ENCODE results near the gene SHMT2. TPM values are rescaled to one million over a fixed set of nuclear protein-coding genes. Genes with fewer than 3 reads are reported as not detected.

SHMT2 gene
- total and polyA plus RNA-seq, 2 of the 4 experiments (the other 2 are of a cell fraction): 266 to 364 TPM

GRCh38 chr12:57278465-57279381 is 49.2 kb downstream of the SHMT2 start:
- H3K23ac ChIP-seq (ENCODE audit: low read depth, low read length): no peak overlapping the region
- H2BK15ac ChIP-seq (ENCODE audit: low read depth, low read length): no peak overlapping the region
- no peak for TF ChIP-seq RCOR1 (IDR thresholded peaks at IDR 0.05; ENCODE audit: insufficient replicate concordance, low read length)
- no peak for TF ChIP-seq RAD21 (IDR thresholded peaks at IDR 0.05; ENCODE audit: low read length)
- no peak for TF ChIP-seq MAFK (IDR thresholded peaks at IDR 0.05; ENCODE audit: low read depth, low read length)
- TF ChIP-seq ELK1 (IDR thresholded peaks at IDR 0.05; ENCODE audit: borderline replicate concordance, low read depth, low read length): no peak
- TF ChIP-seq CHD1 (IDR thresholded peaks at IDR 0.05; ENCODE audit: low read depth, low read length): no peak
- no peak for TF ChIP-seq POLR2A (IDR thresholded peaks at IDR 0.05; ENCODE audit: low read depth, low read length)
- no peak for TF ChIP-seq RFX5 (IDR thresholded peaks at IDR 0.05; ENCODE audit: low read depth, low read length)
- TF ChIP-seq CTCF (conservative IDR thresholded peaks at IDR 0.05; ENCODE audit: low read depth, low read length): no peak
- no peak for TF ChIP-seq CEBPB (IDR thresholded peaks at IDR 0.05; ENCODE audit: low read depth, low read length)
- no peak for TF ChIP-seq MXI1 (IDR thresholded peaks at IDR 0.05; ENCODE audit: borderline replicate concordance, low read depth, low read length)
- no peak for TF ChIP-seq FOS (IDR thresholded peaks at IDR 0.05; ENCODE audit: low read depth, low read length)
- no peak for TF ChIP-seq SMC3 (IDR thresholded peaks at IDR 0.05; ENCODE audit: low read depth, low read length)
- TF ChIP-seq USF2 (IDR thresholded peaks at IDR 0.05; ENCODE audit: low read depth, low read length): no peak
- TF ChIP-seq MAZ (IDR thresholded peaks at IDR 0.05; ENCODE audit: borderline replicate concordance, low read depth, low read length): no peak

More at GRCh38 chr12:57278465-57279381, 49.2 kb downstream of the SHMT2 start:
- Histone ChIP-seq H3K4me1 (ENCODE audit: control insufficient read depth, insufficient read depth, low read length) (peaks cover 5% of the 10 kb centered on the region), H4K5ac (ENCODE audit: low read depth, low read length) (no peak overlapping the region), H2AK5ac (ENCODE audit: low read depth, low read length) (no peak overlapping the region; the same call in 1 of the 2 replicates), H3K9ac (ENCODE audit: low read depth, low read length) (no peak overlapping the region), H2AK9ac (replicated peaks; ENCODE audit: low read depth, low read length, poor library complexity) (no peak overlapping the region), H2BK5ac (ENCODE audit: low read depth, low read length, poor library complexity, severe bottlenecking) (no peak overlapping the region), H3K18ac (ENCODE audit: low read depth, low read length) (no peak overlapping the region), H3K4me2 (ENCODE audit: low read depth, low read length) (no peak overlapping the region), H3K9me1 (ENCODE audit: insufficient read depth, low read length) (peaks cover 5% of the 10 kb centered on the region; the same call in 1 of the 2 replicates), H3K9me3 (ENCODE audit: control insufficient read depth, insufficient read depth, low read length) (no peaks in the 10 kb centered on the region), H2BK20ac (ENCODE audit: low read depth, low read length) (no peak overlapping the region), H3K27ac (ENCODE audit: insufficient read depth, low read length) (0 out of 2 replicates have a peak overlapping the region, but pooled peaks have one; percentile 40), H3K27me3 (ENCODE audit: control insufficient read depth, insufficient read depth, low read length) (no peaks in the 10 kb centered on the region), H3K4ac (ENCODE audit: low read depth, low read length) (no peak overlapping the region; the same call in 1 of the 2 replicates), H3K4me3 (ENCODE audit: insufficient read depth, low read depth, low read length) (no peak overlapping the region), H3K36me3 (ENCODE audit: control insufficient read depth, insufficient read depth, low read length) (peaks cover 12% of the 10 kb centered on the region), H3K14ac (replicated peaks; ENCODE audit: low read depth, low read length) (no peak overlapping the region), H4K20me1 (ENCODE audit: insufficient read depth, low read length) (no peaks in the 10 kb centered on the region), H2AFZ (replicated peaks; ENCODE audit: low read length, poor library complexity) (no peak overlapping the region), H4K8ac (ENCODE audit: low read depth in 2 of 2, low read length in 2 of 2) (no peak overlapping the region), H3K79me1 (ENCODE audit: low read depth in 1 of 2, low read length in 2 of 2) (peaks cover 0 to 10% of the 10 kb centered on the region in 2 experiments; a peak in 1 of 4 replicates), H3K56ac (ENCODE audit: extremely low read depth, insufficient read depth, low read length) (no peak overlapping the region), H2BK120ac (ENCODE audit: low read depth, low read length) (no peak overlapping the region), H4K91ac (ENCODE audit: insufficient read depth, low read depth, low read length) (no peak overlapping the region)
- BruUV-seq (replicated peaks): no TSS peak
- intact Hi-C loops (cut with micrococcal nuclease): no loop called here
- peak; percentile 62 for ATAC-seq (ENCODE audit: low read depth)
- ChIA-PET POLR2A (ENCODE audit: unreplicated experiment) (interaction anchor here (0.6 kb wide), 1 partner anchor 65 kb away, joined by 5 read pairs; no protein-coding TSS in a partner anchor), CTCF (interaction anchor here (1.3 kb wide), 1 partner anchor 18 kb away, joined by 3 read pairs; no protein-coding TSS in a partner anchor)
- dilution Hi-C loops (cut with HindIII; ENCODE audit: low sequenced_read_pairs, unreplicated experiment): no loop called here
- peak; percentile 42 for DNase-seq
- WGBS, 2 experiments (ENCODE audit: extremely low coverage in 2 of 2, insufficient read length in 1 of 2): 100% methylated on average over 2 of the region's 15 CpGs; no CpG with 5 or more reads in 1 of the 2 experiments
- in situ Hi-C loops (cut with MboI; ENCODE audit: low sequenced_read_pairs): no loop called here

Data from IMR-90 (cell line).